ENCODE measurements around the gene TPMT.

DNA sequence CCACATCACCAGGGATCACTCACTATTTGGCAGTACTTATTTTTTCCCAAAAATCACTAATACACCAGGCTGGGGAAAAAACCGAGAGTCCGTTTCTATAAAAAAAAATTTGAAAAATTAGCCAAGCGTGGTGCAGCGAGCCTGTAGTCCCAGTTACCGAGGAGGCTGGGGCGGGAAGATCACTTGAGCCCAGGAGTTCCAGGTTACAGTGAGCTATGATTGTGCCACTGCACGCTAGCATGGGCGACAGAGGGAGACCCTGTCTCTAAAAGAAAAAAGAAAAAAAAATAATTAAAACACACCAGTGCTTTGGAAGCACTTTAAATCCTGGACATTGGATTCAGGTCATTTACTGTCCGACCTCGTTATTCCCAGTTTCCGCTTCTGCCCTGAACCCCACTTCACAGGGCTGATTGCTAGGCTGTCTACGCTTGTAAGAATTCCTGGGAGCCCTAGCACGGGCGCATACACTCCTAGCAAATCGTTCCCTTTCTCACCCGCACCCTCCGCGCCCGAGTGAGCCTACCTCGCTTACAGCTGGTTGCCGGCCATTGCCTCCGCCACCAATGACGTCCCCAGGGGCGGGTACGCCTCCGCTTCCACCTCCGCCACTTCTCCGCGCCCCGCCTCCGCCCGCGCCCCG is at the start of gene TPMT:
- no peak for TF ChIP-seq TCF7L2 (IDR thresholded peaks at IDR 0.05; ENCODE audit: low read depth, low read length)
- no peak for TF ChIP-seq CTCF (IDR thresholded peaks at IDR 0.05)
- no peak for TF ChIP-seq REST (IDR thresholded peaks at IDR 0.05; ENCODE audit: insufficient read depth in 1 of 2, low read depth in 2 of 2, low read length in 1 of 2)
- peak; percentile 47; the same call in 1 of the 2 replicates for TF ChIP-seq POLR2AphosphoS5 (IDR thresholded peaks at IDR 0.05; ENCODE audit: low read depth, low read length)
- 0 out of 2 replicates have a peak, but pooled peaks have one; percentile 48 for TF ChIP-seq SIN3A (IDR thresholded peaks at IDR 0.05; ENCODE audit: borderline replicate concordance, insufficient read depth, low read depth, low read length)

Measured in Panc1 (cell line).